Stimulated activated effector memory CD8-positive, alpha-beta T cell treated with anti-CD3 and anti-CD28 coated beads, Interleukin-12 subunit alpha, Interleukin-12 subunit beta, amount 100 ng/mL, for 72 hours (primary cell): ENCODE results near the gene AKAP8L.
A peak's percentile ranks its signal among the peaks of the same experiment; 100 is the strongest.
"Not testable (repeated sequence)": the region's sequence is repeated elsewhere in the genome, so short reads cannot be mapped to it uniquely, and the experiment has no call there.

Source experiments
- ATAC-seq: fragments of 150-1000 bp; cut with Tn5 transposase; 2 replicates; pipeline ENCODE4 v1.10.0; 2021
- DNase-seq, 2 donors: peaks; one replicate each; pipeline ENCODE4 v3.0.0; 2021 to 2022; ENCODE audit warnings: low spot score in 2 of 2
- H3K27ac Mint-ChIP-seq: one replicate; pipeline ENCODE4 v1.8.0; 2022; ENCODE audit warnings: mild to moderate bottlenecking, mixed read lengths
- H3K36me3 Mint-ChIP-seq: one replicate; pipeline ENCODE4 v1.8.0; 2022; ENCODE audit warnings: mild to moderate bottlenecking, mixed read lengths
- H3K4me1 Mint-ChIP-seq: one replicate; pipeline ENCODE4 v1.8.0; 2022; ENCODE audit warnings: mixed read lengths
- H3K4me3 Mint-ChIP-seq: one replicate; pipeline ENCODE4 v1.8.0; 2022; ENCODE audit warnings: mild to moderate bottlenecking, mixed read lengths
- H3K9me3 Mint-ChIP-seq: one replicate; pipeline ENCODE4 v1.8.0; 2022; ENCODE audit warnings: mixed read lengths

AKAP8L gene

DNA sequence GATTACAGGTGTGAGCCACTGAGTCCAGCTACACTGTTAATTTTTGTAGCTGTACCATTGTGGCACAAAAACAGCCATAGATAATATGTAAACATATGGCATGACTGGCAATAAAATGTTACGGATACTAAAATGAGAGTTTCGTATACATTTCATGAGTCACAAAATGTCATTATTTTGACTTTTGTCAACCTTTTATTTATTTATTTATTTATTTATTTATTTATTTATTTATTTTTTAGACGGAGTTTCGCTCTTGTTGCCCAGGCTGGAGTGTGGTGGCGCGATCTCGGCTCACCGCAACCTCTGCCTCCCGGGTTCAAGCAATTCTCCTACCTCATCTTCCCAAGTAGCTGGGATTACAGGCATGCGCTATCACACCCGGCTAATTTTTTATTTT, 77.5 kb downstream of the AKAP8L start:
- DNase-seq, H3K4me1 Mint-ChIP-seq, H3K9me3 Mint-ChIP-seq, H3K4me3 Mint-ChIP-seq, ATAC-seq, H3K27ac Mint-ChIP-seq: not testable (repeated sequence)
- H3K36me3 Mint-ChIP-seq = peaks cover 72% of the 10 kb centered on the region

DNA sequence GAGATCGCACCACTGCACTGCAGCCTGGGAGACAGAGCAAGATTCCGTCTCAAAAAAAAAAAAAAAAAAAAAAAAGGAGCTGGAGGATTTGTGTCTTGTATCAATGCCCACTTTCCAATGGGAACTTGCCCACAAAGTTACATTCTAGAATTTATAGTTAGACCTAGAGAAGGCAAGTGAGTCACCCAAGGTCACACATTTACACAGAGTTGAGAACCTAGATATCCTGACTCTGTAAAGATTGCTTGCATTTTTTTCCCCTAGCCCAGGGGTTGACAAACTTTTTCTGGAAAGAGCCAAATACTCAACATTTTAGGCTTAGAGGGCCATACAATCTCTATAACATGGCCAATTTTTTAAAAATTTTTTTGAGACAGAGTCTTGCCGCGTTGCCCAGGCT, 78.7 kb downstream of the AKAP8L start:
- ATAC-seq (no peak), DNase-seq (no peak)
- no peak overlapping the region for H3K27ac Mint-ChIP-seq
- H3K4me1 Mint-ChIP-seq = no peaks in the 10 kb centered on the region
- H3K9me3 Mint-ChIP-seq = no peaks in the 10 kb centered on the region
- H3K36me3 Mint-ChIP-seq = peaks cover 68% of the 10 kb centered on the region
- H3K4me3 Mint-ChIP-seq = no peak overlapping the region

DNA sequence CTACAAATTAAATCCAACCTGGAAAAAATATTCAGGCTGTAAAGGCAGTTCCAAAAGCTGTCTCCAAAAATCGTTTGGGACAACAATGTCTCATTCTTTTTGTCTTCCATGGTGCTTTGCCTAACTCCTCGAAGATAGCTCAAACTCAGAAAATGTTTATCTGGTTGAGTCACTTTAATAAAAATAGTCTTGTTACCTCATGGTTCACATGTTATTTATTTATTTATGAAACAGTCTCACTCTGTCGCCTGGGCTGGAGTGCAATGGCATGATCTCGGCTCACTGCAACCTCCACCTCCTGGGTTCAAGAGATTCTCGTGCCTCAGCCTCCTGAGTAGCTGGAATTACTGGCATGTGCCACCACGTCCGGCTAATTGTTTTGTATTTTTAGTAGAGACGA, 81.6 kb downstream of the AKAP8L start:
- Mint-ChIP-seq H3K27ac (no peak overlapping the region), H3K4me3 (no peak overlapping the region)
- no peak for DNase-seq

DNA sequence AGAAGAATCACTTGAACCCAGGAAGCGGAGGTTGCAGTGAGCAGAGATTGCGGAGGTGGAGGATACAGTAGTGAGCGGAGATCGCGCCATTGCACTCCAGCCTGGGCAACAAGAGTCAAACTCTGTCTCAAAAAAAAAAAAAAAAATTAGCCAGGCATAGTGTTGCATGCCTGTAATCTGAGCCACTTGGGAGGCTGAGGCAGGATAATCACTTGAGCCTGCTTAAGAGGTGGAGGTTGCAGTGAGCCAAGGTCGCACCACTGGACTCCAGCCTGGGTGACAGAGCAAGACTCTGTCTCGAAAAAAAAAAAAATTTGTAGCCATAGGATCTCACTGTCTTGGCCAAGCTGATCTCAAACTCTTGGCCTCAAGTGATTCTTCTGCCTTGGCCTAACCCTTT, 82.8 kb downstream of the AKAP8L start:
- not testable (repeated sequence) for ATAC-seq, H3K27ac Mint-ChIP-seq, H3K9me3 Mint-ChIP-seq, H3K4me3 Mint-ChIP-seq, DNase-seq
- peaks cover 16% of the 10 kb centered on the region for H3K4me1 Mint-ChIP-seq
- peaks cover 65% of the 10 kb centered on the region for H3K36me3 Mint-ChIP-seq

More for the DNA sequence above, 81.6 kb downstream of the AKAP8L start:
- H3K36me3 Mint-ChIP-seq = peaks cover 61% of the 10 kb centered on the region
- H3K4me1 Mint-ChIP-seq = peaks cover 14% of the 10 kb centered on the region
- ATAC-seq = no peak
- H3K9me3 Mint-ChIP-seq = no peaks in the 10 kb centered on the region

DNA sequence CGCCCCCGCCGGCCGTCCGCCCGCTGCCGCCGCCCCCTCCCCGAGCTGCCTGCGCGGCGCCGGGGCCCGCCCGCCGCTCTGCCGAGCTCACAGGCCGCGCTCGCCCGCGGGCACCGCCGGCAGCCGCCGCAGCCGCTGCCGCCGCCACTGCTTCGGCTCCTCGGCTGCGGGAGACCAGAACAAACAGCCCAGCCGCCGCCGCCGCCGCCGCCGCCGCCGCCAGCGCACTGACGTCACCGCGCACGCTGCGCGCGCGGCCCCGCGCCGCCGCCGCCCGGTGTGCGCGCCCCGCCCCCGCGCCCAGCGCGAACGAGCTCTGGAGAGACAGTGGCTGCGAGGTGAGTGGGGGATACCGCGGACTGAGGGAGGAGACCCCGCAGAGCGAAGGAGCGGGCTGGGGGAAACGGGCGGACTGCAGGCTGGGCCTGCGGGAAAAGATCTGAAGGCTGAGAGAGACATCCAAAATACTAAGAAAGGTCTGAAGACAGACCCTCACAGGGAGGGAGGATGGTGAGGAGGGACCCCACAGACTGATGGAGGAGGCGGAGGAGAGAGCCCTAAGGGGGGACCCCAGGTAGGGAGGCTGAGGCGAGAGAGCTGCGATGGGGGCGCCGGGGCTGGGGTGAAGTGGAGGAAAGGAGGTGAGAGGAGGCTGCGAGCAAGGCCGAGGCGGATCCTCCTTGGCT, 86.3 kb downstream of the AKAP8L start, which contains the start of gene BRD4:
Gene BRD4 (minus strand): TSS at position 229 of the 686 bp plus-strand sequence. CDS start 59,440 bp downstream, outside the sequence.
- peak; percentile 77 for ATAC-seq
- DNase-seq = peak; percentile 75 to 89
- peak within 1 kb of the TSS; percentile 95 for H3K27ac Mint-ChIP-seq
- no peaks in the 10 kb centered on the region for H3K9me3 Mint-ChIP-seq
- peak within 1 kb of the TSS; percentile 86 for H3K4me3 Mint-ChIP-seq
- H3K36me3 Mint-ChIP-seq = peaks cover 63% of the 10 kb centered on the region
- peaks cover 47% of the 10 kb centered on the region for H3K4me1 Mint-ChIP-seq

- H3K36me3 Mint-ChIP-seq = peaks cover 60% of the 10 kb centered on the region
- H3K27ac Mint-ChIP-seq = peak overlapping the region; percentile 95
- no peaks in the 10 kb centered on the region for H3K9me3 Mint-ChIP-seq
- H3K4me3 Mint-ChIP-seq = peak overlapping the region; percentile 86
- peaks cover 55% of the 10 kb centered on the region for H3K4me1 Mint-ChIP-seq
- ATAC-seq (peak; percentile 66), DNase-seq (peak; percentile 63 to 83)
Observed at GRCh38 chr19:15331419-15332310, 87.1 kb downstream of the AKAP8L start.

GRCh38 chr19:15330801-15331418, 87.9 kb downstream of the AKAP8L start:
- H3K36me3 Mint-ChIP-seq = peaks cover 55% of the 10 kb centered on the region
- peak in 1 of 2 donors; percentile 53 for DNase-seq
- H3K9me3 Mint-ChIP-seq = no peaks in the 10 kb centered on the region
- ATAC-seq = peak; percentile 40
- H3K4me1 Mint-ChIP-seq = peaks cover 60% of the 10 kb centered on the region
- peak overlapping the region; percentile 86 for H3K4me3 Mint-ChIP-seq
- peak overlapping the region; percentile 95 for H3K27ac Mint-ChIP-seq
